H9 (cell line): ENCODE data around the gene ACSM3. TPM values are rescaled to one million over a fixed set of nuclear protein-coding genes. Genes with fewer than 3 reads are reported as not detected.

Experiments used
- DNase-seq: peaks from one replicate; pipeline ENCODE4 v3.0.0-alpha.2; 2017
- H2AFZ ChIP-seq: one replicate; pipeline ENCODE4 v1.6.1; 2013; ENCODE audit warnings: mild to moderate bottlenecking, low read length, control low read depth, moderate library complexity
- H2AK5ac ChIP-seq: 2 replicates; pipeline ENCODE4 v1.6.1; 2013; ENCODE audit warnings: low read length, control low read depth, mixed read lengths; ENCODE audit not compliant: insufficient read length
- H2BK120ac ChIP-seq: one replicate; pipeline ENCODE4 v1.6.1; 2013; ENCODE audit warnings: low read depth, mild to moderate bottlenecking, low read length, control low read depth, inconsistent platforms; ENCODE audit not compliant: poor library complexity, severe bottlenecking
- H2BK12ac ChIP-seq: 2 replicates; pipeline ENCODE4 v1.6.1; 2013; ENCODE audit warnings: low read length, control low read depth, mixed read lengths, low read depth; ENCODE audit not compliant: insufficient read length
- H2BK15ac ChIP-seq: 2 replicates; pipeline ENCODE4 v1.6.1; 2013; ENCODE audit warnings: low read depth, low read length, control low read depth
- H2BK20ac ChIP-seq: one replicate; pipeline ENCODE4 v1.6.1; 2013; ENCODE audit warnings: low read depth, mild to moderate bottlenecking, low read length, control low read depth, inconsistent platforms; ENCODE audit not compliant: poor library complexity, severe bottlenecking
- H2BK5ac ChIP-seq: 2 replicates; pipeline ENCODE4 v1.6.1; 2013; ENCODE audit warnings: low read length, control low read depth, mixed read lengths; ENCODE audit not compliant: insufficient read length
- H3K14ac ChIP-seq: 2 replicates; pipeline ENCODE4 v1.6.1; 2013; ENCODE audit warnings: low read length, control low read depth; ENCODE audit not compliant: insufficient read depth
- H3K18ac ChIP-seq: 2 replicates; pipeline ENCODE4 v1.6.1; 2013; ENCODE audit warnings: low read depth, mild to moderate bottlenecking, mixed read lengths, low read length, control low read depth; ENCODE audit not compliant: insufficient read length
- H3K23ac ChIP-seq: 2 replicates; pipeline ENCODE4 v1.6.1; 2013; ENCODE audit warnings: low read length, control low read depth, mixed read lengths, low read depth; ENCODE audit not compliant: insufficient read length
- H3K23me2 ChIP-seq: 2 replicates; pipeline ENCODE4 v1.6.1; 2013; ENCODE audit warnings: low read depth, mild to moderate bottlenecking, mixed read lengths, low read length, control low read depth; ENCODE audit not compliant: insufficient read length, poor library complexity, severe bottlenecking
- H3K27ac ChIP-seq: 2 replicates; pipeline ENCODE4 v1.5.1; 2013; ENCODE audit warnings: low read length, control low read depth, mixed read lengths, low read depth; ENCODE audit not compliant: insufficient read length
- H3K27me3 ChIP-seq: 2 replicates; pipeline ENCODE4 v1.6.1; 2013; ENCODE audit warnings: low read length, control low read depth, inconsistent platforms; ENCODE audit not compliant: insufficient read depth
- H3K4ac ChIP-seq: 2 replicates; pipeline ENCODE4 v1.6.1; 2013; ENCODE audit warnings: low read depth, mild to moderate bottlenecking, control low read depth, inconsistent platforms, low read length, moderate library complexity
- H3K4me1 ChIP-seq: 2 replicates; pipeline ENCODE4 v1.6.1; 2013; ENCODE audit warnings: low read length, control low read depth, inconsistent platforms; ENCODE audit not compliant: insufficient read depth
- H3K4me2 ChIP-seq: 2 replicates; pipeline ENCODE4 v1.6.1; 2013; ENCODE audit warnings: low read length, control low read depth, mixed read lengths; ENCODE audit not compliant: insufficient read length, insufficient read depth
- H3K56ac ChIP-seq: 2 replicates; pipeline ENCODE4 v1.6.1; 2013; ENCODE audit warnings: low read depth, mild to moderate bottlenecking, mixed read lengths, low read length, control low read depth; ENCODE audit not compliant: insufficient read length
- H3K79me1 ChIP-seq: 2 replicates; pipeline ENCODE4 v1.6.1; 2013; ENCODE audit warnings: low read depth, mild to moderate bottlenecking, moderate library complexity, low read length, control low read depth, inconsistent platforms; ENCODE audit not compliant: insufficient read depth, poor library complexity, severe bottlenecking
- H3K79me2 ChIP-seq: 2 replicates; pipeline ENCODE4 v1.6.1; 2013; ENCODE audit warnings: low read length, control low read depth, inconsistent platforms; ENCODE audit not compliant: insufficient read depth
- H3K9ac ChIP-seq: 2 replicates; pipeline ENCODE4 v1.6.1; 2013; ENCODE audit warnings: low read length, control low read depth, mixed read lengths; ENCODE audit not compliant: insufficient read length; ENCODE audit errors: extremely low read depth
- H3K9me3 ChIP-seq: one replicate; pipeline ENCODE4 v1.6.1; 2013; ENCODE audit warnings: low read depth, low read length, inconsistent platforms; ENCODE audit not compliant: control insufficient read depth
- H3T11ph ChIP-seq: one replicate; pipeline ENCODE4 v1.6.1; 2013; ENCODE audit warnings: mild to moderate bottlenecking, low read length, control low read depth, inconsistent platforms
- H4K20me1 ChIP-seq: one replicate; pipeline ENCODE4 v1.6.1; 2013; ENCODE audit not compliant: control insufficient read depth, insufficient read length, insufficient read depth
- H4K5ac ChIP-seq: 2 replicates; pipeline ENCODE4 v1.6.1; 2013; ENCODE audit warnings: low read depth, mild to moderate bottlenecking, mixed read lengths, low read length, control low read depth; ENCODE audit not compliant: insufficient read length
- H4K8ac ChIP-seq: replicated peaks from 2 replicates; pipeline ENCODE4 v1.6.1; 2013; ENCODE audit warnings: low read length, control low read depth, mixed read lengths, low read depth; ENCODE audit not compliant: insufficient read length
- H4K91ac ChIP-seq: 2 replicates; pipeline ENCODE4 v1.6.1; 2013; ENCODE audit warnings: low read depth, mild to moderate bottlenecking, moderate library complexity, mixed read lengths, low read length, control low read depth; ENCODE audit not compliant: insufficient read length
- H3K27ac Mint-ChIP-seq, 3 experiments: 2 replicates in 2 of 3; 3 replicates in 1 of 3; pipeline ENCODE4 v1.8.0; 2020 to 2021; ENCODE audit warnings: mixed read lengths in 3 of 3, mild to moderate bottlenecking in 1 of 3, moderate library complexity in 1 of 3
- H3K27me3 Mint-ChIP-seq: 2 replicates; pipeline ENCODE4 v1.8.0; 2021; ENCODE audit warnings: low read depth, mild to moderate bottlenecking, moderate library complexity, mixed read lengths
- H3K36me3 Mint-ChIP-seq, 3 experiments: 2 replicates in 2 of 3; 3 replicates in 1 of 3; pipeline ENCODE4 v1.8.0; 2020 to 2021; ENCODE audit warnings: low read depth in 3 of 3, mixed read lengths in 3 of 3; ENCODE audit not compliant: insufficient read depth in 1 of 3
- H3K4me1 Mint-ChIP-seq, 2 experiments: 2 replicates each; pipeline ENCODE4 v1.8.0; 2020; ENCODE audit warnings: mixed read lengths in 2 of 2
- H3K4me3 Mint-ChIP-seq, 2 experiments: 2 replicates in 1 of 2; 3 replicates in 1 of 2; pipeline ENCODE4 v1.8.0; 2020 to 2021; ENCODE audit warnings: mild to moderate bottlenecking in 2 of 2, mixed read lengths in 2 of 2, moderate library complexity in 1 of 2
- H3K9me3 Mint-ChIP-seq, 2 experiments: 2 replicates in 1 of 2; 3 replicates in 1 of 2; pipeline ENCODE4 v1.8.0; 2020; ENCODE audit warnings: mild to moderate bottlenecking in 2 of 2, mixed read lengths in 2 of 2, moderate library complexity in 1 of 2
- CTCF ChIP-seq: fragments of 200-600 bp; sonication (generic); conservative IDR thresholded peaks from 3 replicates; pipeline ENCODE4 v1.8.0; 2021; ENCODE audit warnings: antibody characterized with exemption, mild to moderate bottlenecking
- WGBS: extraction: QIAGEN DNeasy Blood & Tissue Kit; methylation state at CpG from one replicate; pipeline ENCODE4 v1.1.7; 2013; ENCODE audit warnings: missing lambda C conversion rate, low lambda C conversion rate, mixed read lengths; ENCODE audit not compliant: insufficient read length; ENCODE audit errors: extremely low coverage; 5-methylcytosine and 5-hydroxymethylcytosine counted together
- total RNA-seq: library from RNA; stranded (reverse); gene quantifications from 2 replicates; pipeline ENCODE4 v1.2.1, GENCODE V29; 2021

The ACSM3 gene
- total RNA-seq, 1 experiment from 2014 or later = 3.1 TPM

GRCh38 chr16:20844054-20844453 is 80.2 kb downstream of the ACSM3 start:
- no peaks in the 10 kb centered on the region for H3K27me3 ChIP-seq
- no peak overlapping the region for H3K4me3 Mint-ChIP-seq
- no peaks in the 10 kb centered on the region for H3K79me2 ChIP-seq
- no peak overlapping the region for H2BK20ac ChIP-seq
- H4K91ac ChIP-seq = no peak overlapping the region
- no peaks in the 10 kb centered on the region for H3K27me3 Mint-ChIP-seq
- no peak overlapping the region for H2BK12ac ChIP-seq
- no peak overlapping the region for H3K4me2 ChIP-seq
- no peak overlapping the region for H3K23ac ChIP-seq
- no peak overlapping the region for H2BK15ac ChIP-seq
- no peaks in the 10 kb centered on the region for H3K4me1 ChIP-seq
- H3K9me3 Mint-ChIP-seq = no peaks in the 10 kb centered on the region
- peaks cover 6 to 41% (median 23%) of the 10 kb centered on the region in 3 experiments for H3K36me3 Mint-ChIP-seq
- H2BK5ac ChIP-seq = no peak overlapping the region
- H4K8ac ChIP-seq = no peak overlapping the region
- no peak overlapping the region for H2AK5ac ChIP-seq
- H3T11ph ChIP-seq = no peak overlapping the region
- H3K23me2 ChIP-seq = no peaks in the 10 kb centered on the region
- no peaks in the 10 kb centered on the region for H3K9me3 ChIP-seq
- H2BK120ac ChIP-seq = no peak overlapping the region
- WGBS = no CpG with 5 or more reads among the region's 2 CpGs
- no peak for TF ChIP-seq CTCF
- no peak overlapping the region for H3K27ac Mint-ChIP-seq
- H3K9ac ChIP-seq = no peak overlapping the region
- no peak overlapping the region for H3K18ac ChIP-seq
- no peak overlapping the region for H3K4ac ChIP-seq
- H3K79me1 ChIP-seq = no peaks in the 10 kb centered on the region
- DNase-seq = no peak
- H4K5ac ChIP-seq = no peak overlapping the region
- no peaks in the 10 kb centered on the region for H4K20me1 ChIP-seq
- no peak overlapping the region for H3K27ac ChIP-seq
- no peak overlapping the region for H3K14ac ChIP-seq
- no peak overlapping the region for H2AFZ ChIP-seq
- H3K56ac ChIP-seq = no peak overlapping the region
- H3K4me1 Mint-ChIP-seq = no peaks in the 10 kb centered on the region
